H9 (cell line): Measurements from ENCODE around the gene FADS1. TPM values are rescaled to one million over a fixed set of nuclear protein-coding genes. Genes with fewer than 3 reads are reported as not detected.

Experiments
- DNase-seq: peaks from one replicate; pipeline ENCODE4 v3.0.0-alpha.2; 2017
- H2AFZ ChIP-seq: one replicate; pipeline ENCODE4 v1.6.1; 2013; ENCODE audit warnings: mild to moderate bottlenecking, low read length, control low read depth, moderate library complexity
- H2AK5ac ChIP-seq: 2 replicates; pipeline ENCODE4 v1.6.1; 2013; ENCODE audit warnings: low read length, control low read depth, mixed read lengths; ENCODE audit not compliant: insufficient read length
- H2BK120ac ChIP-seq: one replicate; pipeline ENCODE4 v1.6.1; 2013; ENCODE audit warnings: low read depth, mild to moderate bottlenecking, low read length, control low read depth, inconsistent platforms; ENCODE audit not compliant: poor library complexity, severe bottlenecking
- H2BK12ac ChIP-seq: 2 replicates; pipeline ENCODE4 v1.6.1; 2013; ENCODE audit warnings: low read length, control low read depth, mixed read lengths, low read depth; ENCODE audit not compliant: insufficient read length
- H2BK15ac ChIP-seq: 2 replicates; pipeline ENCODE4 v1.6.1; 2013; ENCODE audit warnings: low read depth, low read length, control low read depth
- H2BK20ac ChIP-seq: one replicate; pipeline ENCODE4 v1.6.1; 2013; ENCODE audit warnings: low read depth, mild to moderate bottlenecking, low read length, control low read depth, inconsistent platforms; ENCODE audit not compliant: poor library complexity, severe bottlenecking
- H2BK5ac ChIP-seq: 2 replicates; pipeline ENCODE4 v1.6.1; 2013; ENCODE audit warnings: low read length, control low read depth, mixed read lengths; ENCODE audit not compliant: insufficient read length
- H3K14ac ChIP-seq: 2 replicates; pipeline ENCODE4 v1.6.1; 2013; ENCODE audit warnings: low read length, control low read depth; ENCODE audit not compliant: insufficient read depth
- H3K18ac ChIP-seq: 2 replicates; pipeline ENCODE4 v1.6.1; 2013; ENCODE audit warnings: low read depth, mild to moderate bottlenecking, mixed read lengths, low read length, control low read depth; ENCODE audit not compliant: insufficient read length
- H3K23ac ChIP-seq: 2 replicates; pipeline ENCODE4 v1.6.1; 2013; ENCODE audit warnings: low read length, control low read depth, mixed read lengths, low read depth; ENCODE audit not compliant: insufficient read length
- H3K23me2 ChIP-seq: 2 replicates; pipeline ENCODE4 v1.6.1; 2013; ENCODE audit warnings: low read depth, mild to moderate bottlenecking, mixed read lengths, low read length, control low read depth; ENCODE audit not compliant: insufficient read length, poor library complexity, severe bottlenecking
- H3K27ac ChIP-seq: 2 replicates; pipeline ENCODE4 v1.5.1; 2013; ENCODE audit warnings: low read length, control low read depth, mixed read lengths, low read depth; ENCODE audit not compliant: insufficient read length
- H3K27me3 ChIP-seq: 2 replicates; pipeline ENCODE4 v1.6.1; 2013; ENCODE audit warnings: low read length, control low read depth, inconsistent platforms; ENCODE audit not compliant: insufficient read depth
- H3K4ac ChIP-seq: 2 replicates; pipeline ENCODE4 v1.6.1; 2013; ENCODE audit warnings: low read depth, mild to moderate bottlenecking, control low read depth, inconsistent platforms, low read length, moderate library complexity
- H3K4me1 ChIP-seq: 2 replicates; pipeline ENCODE4 v1.6.1; 2013; ENCODE audit warnings: low read length, control low read depth, inconsistent platforms; ENCODE audit not compliant: insufficient read depth
- H3K4me2 ChIP-seq: 2 replicates; pipeline ENCODE4 v1.6.1; 2013; ENCODE audit warnings: low read length, control low read depth, mixed read lengths; ENCODE audit not compliant: insufficient read length, insufficient read depth
- H3K56ac ChIP-seq: 2 replicates; pipeline ENCODE4 v1.6.1; 2013; ENCODE audit warnings: low read depth, mild to moderate bottlenecking, mixed read lengths, low read length, control low read depth; ENCODE audit not compliant: insufficient read length
- H3K79me1 ChIP-seq: 2 replicates; pipeline ENCODE4 v1.6.1; 2013; ENCODE audit warnings: low read depth, mild to moderate bottlenecking, moderate library complexity, low read length, control low read depth, inconsistent platforms; ENCODE audit not compliant: insufficient read depth, poor library complexity, severe bottlenecking
- H3K79me2 ChIP-seq: 2 replicates; pipeline ENCODE4 v1.6.1; 2013; ENCODE audit warnings: low read length, control low read depth, inconsistent platforms; ENCODE audit not compliant: insufficient read depth
- H3K9ac ChIP-seq: 2 replicates; pipeline ENCODE4 v1.6.1; 2013; ENCODE audit warnings: low read length, control low read depth, mixed read lengths; ENCODE audit not compliant: insufficient read length; ENCODE audit errors: extremely low read depth
- H3K9me3 ChIP-seq: one replicate; pipeline ENCODE4 v1.6.1; 2013; ENCODE audit warnings: low read depth, low read length, inconsistent platforms; ENCODE audit not compliant: control insufficient read depth
- H3T11ph ChIP-seq: one replicate; pipeline ENCODE4 v1.6.1; 2013; ENCODE audit warnings: mild to moderate bottlenecking, low read length, control low read depth, inconsistent platforms
- H4K20me1 ChIP-seq: one replicate; pipeline ENCODE4 v1.6.1; 2013; ENCODE audit not compliant: control insufficient read depth, insufficient read length, insufficient read depth
- H4K5ac ChIP-seq: 2 replicates; pipeline ENCODE4 v1.6.1; 2013; ENCODE audit warnings: low read depth, mild to moderate bottlenecking, mixed read lengths, low read length, control low read depth; ENCODE audit not compliant: insufficient read length
- H4K8ac ChIP-seq: replicated peaks from 2 replicates; pipeline ENCODE4 v1.6.1; 2013; ENCODE audit warnings: low read length, control low read depth, mixed read lengths, low read depth; ENCODE audit not compliant: insufficient read length
- H4K91ac ChIP-seq: 2 replicates; pipeline ENCODE4 v1.6.1; 2013; ENCODE audit warnings: low read depth, mild to moderate bottlenecking, moderate library complexity, mixed read lengths, low read length, control low read depth; ENCODE audit not compliant: insufficient read length
- H3K27ac Mint-ChIP-seq, 3 experiments: 2 replicates in 2 of 3; 3 replicates in 1 of 3; pipeline ENCODE4 v1.8.0; 2020 to 2021; ENCODE audit warnings: mixed read lengths in 3 of 3, mild to moderate bottlenecking in 1 of 3, moderate library complexity in 1 of 3
- H3K27me3 Mint-ChIP-seq: 2 replicates; pipeline ENCODE4 v1.8.0; 2021; ENCODE audit warnings: low read depth, mild to moderate bottlenecking, moderate library complexity, mixed read lengths
- H3K36me3 Mint-ChIP-seq, 3 experiments: 2 replicates in 2 of 3; 3 replicates in 1 of 3; pipeline ENCODE4 v1.8.0; 2020 to 2021; ENCODE audit warnings: low read depth in 3 of 3, mixed read lengths in 3 of 3; ENCODE audit not compliant: insufficient read depth in 1 of 3
- H3K4me1 Mint-ChIP-seq, 2 experiments: 2 replicates each; pipeline ENCODE4 v1.8.0; 2020; ENCODE audit warnings: mixed read lengths in 2 of 2
- H3K4me3 Mint-ChIP-seq, 2 experiments: 2 replicates in 1 of 2; 3 replicates in 1 of 2; pipeline ENCODE4 v1.8.0; 2020 to 2021; ENCODE audit warnings: mild to moderate bottlenecking in 2 of 2, mixed read lengths in 2 of 2, moderate library complexity in 1 of 2
- H3K9me3 Mint-ChIP-seq, 2 experiments: 2 replicates in 1 of 2; 3 replicates in 1 of 2; pipeline ENCODE4 v1.8.0; 2020; ENCODE audit warnings: mild to moderate bottlenecking in 2 of 2, mixed read lengths in 2 of 2, moderate library complexity in 1 of 2
- CTCF ChIP-seq: fragments of 200-600 bp; sonication (generic); conservative IDR thresholded peaks from 3 replicates; pipeline ENCODE4 v1.8.0; 2021; ENCODE audit warnings: antibody characterized with exemption, mild to moderate bottlenecking
- WGBS: extraction: QIAGEN DNeasy Blood & Tissue Kit; methylation state at CpG from one replicate; pipeline ENCODE4 v1.1.7; 2013; ENCODE audit warnings: missing lambda C conversion rate, low lambda C conversion rate, mixed read lengths; ENCODE audit not compliant: insufficient read length; ENCODE audit errors: extremely low coverage; 5-methylcytosine and 5-hydroxymethylcytosine counted together
- total RNA-seq: library from RNA; stranded (reverse); gene quantifications from 2 replicates; pipeline ENCODE4 v1.2.1, GENCODE V29; 2021

Gene FADS1
- total RNA-seq, 1 experiment from 2014 or later: 125 TPM

DNA sequence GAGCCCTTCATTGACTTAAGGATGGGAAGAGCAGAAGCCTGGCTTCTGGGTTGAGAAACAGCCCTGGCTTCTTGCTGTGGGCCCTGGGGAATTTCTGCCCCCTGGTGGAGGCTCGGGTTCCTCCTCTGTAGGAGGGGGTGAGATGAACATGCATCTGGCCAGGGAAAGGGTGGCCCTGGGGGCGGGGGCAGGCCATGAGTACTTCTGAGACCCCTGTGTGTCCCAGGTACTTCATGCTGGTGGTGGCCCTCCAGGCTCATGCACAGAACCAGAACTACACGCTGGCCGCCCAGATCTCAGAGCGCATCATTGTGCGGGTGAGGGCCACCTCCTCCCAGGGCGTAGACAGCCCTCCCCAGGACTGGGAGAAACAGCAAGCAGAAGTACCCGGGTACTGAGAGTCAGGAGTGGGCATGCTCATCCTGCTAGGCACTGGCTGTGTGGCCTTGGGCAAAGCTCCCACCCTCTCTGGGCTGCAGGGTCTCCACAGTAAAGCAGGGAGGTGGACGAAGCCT is 40.2 kb downstream of the FADS1 start:
- H3K23me2 ChIP-seq: no peaks in the 10 kb centered on the region
- no peak overlapping the region for H2BK120ac ChIP-seq
- H4K5ac ChIP-seq: no peak overlapping the region
- no peak overlapping the region for H3K4me2 ChIP-seq
- H3K4me1 ChIP-seq: no peaks in the 10 kb centered on the region
- no peak overlapping the region for H4K91ac ChIP-seq
- H3K9me3 ChIP-seq: no peaks in the 10 kb centered on the region
- Mint-ChIP-seq H3K4me1 (peaks cover 22 to 25% of the 10 kb centered on the region in 2 experiments), H3K4me3 (no peak overlapping the region), H3K36me3 (peaks cover 3 to 12% (median 10%) of the 10 kb centered on the region in 3 experiments), H3K9me3 (peaks cover 0 to 5% of the 10 kb centered on the region in 2 experiments; a peak in 2 of 5 replicates), H3K27me3 (peaks cover 2% of the 10 kb centered on the region; the same call in 1 of the 2 replicates), H3K27ac (no peak overlapping the region)
- no peak overlapping the region; the same call in 1 of the 2 replicates for H3K14ac ChIP-seq
- peak; percentile 81 for DNase-seq
- H4K8ac ChIP-seq: no peak overlapping the region
- H3K79me2 ChIP-seq: no peaks in the 10 kb centered on the region
- no peak overlapping the region for H2AK5ac ChIP-seq
- H3T11ph ChIP-seq: no peak overlapping the region
- H2BK15ac ChIP-seq: no peak overlapping the region
- H3K23ac ChIP-seq: no peak overlapping the region
- no peak overlapping the region for H2BK5ac ChIP-seq
- H2AFZ ChIP-seq: no peak overlapping the region
- H4K20me1 ChIP-seq: no peaks in the 10 kb centered on the region
- peak; percentile 92 for TF ChIP-seq CTCF
- H3K18ac ChIP-seq: no peak overlapping the region
- H3K27ac ChIP-seq: no peak overlapping the region
- H2BK12ac ChIP-seq: no peak overlapping the region
- H3K56ac ChIP-seq: no peak overlapping the region
- no peak overlapping the region for H3K4ac ChIP-seq
- no peak overlapping the region for H3K9ac ChIP-seq
- H2BK20ac ChIP-seq: no peak overlapping the region
- no CpG with 5 or more reads among the region's 9 CpGs for WGBS
- H3K79me1 ChIP-seq: no peaks in the 10 kb centered on the region
- H3K27me3 ChIP-seq: no peaks in the 10 kb centered on the region
